Mucosa of stomach (tissue), 1 donor: ENCODE measurements around the gene HSD17B1.
"Not testable (repeated sequence)": the region's sequence is repeated elsewhere in the genome, so short reads cannot be mapped to it uniquely, and the experiment has no call there.

Source experiments
- H3K27me3 ChIP-seq: one replicate; pipeline ENCODE4 v1.7.0; 2013; ENCODE audit warnings: mild to moderate bottlenecking, low read length; ENCODE audit not compliant: control insufficient read depth, insufficient read depth
- H3K36me3 ChIP-seq: one replicate; pipeline ENCODE4 v1.7.0; 2013; ENCODE audit warnings: low read length; ENCODE audit not compliant: control insufficient read depth, insufficient read depth
- H3K4me1 ChIP-seq: one replicate; pipeline ENCODE4 v1.7.0; 2013; ENCODE audit warnings: mild to moderate bottlenecking, low read length; ENCODE audit not compliant: control insufficient read depth, insufficient read depth
- H3K4me3 ChIP-seq: one replicate; pipeline ENCODE4 v1.7.0; 2013; ENCODE audit warnings: low read length
- H3K9ac ChIP-seq: one replicate; pipeline ENCODE4 v1.7.0; 2013; ENCODE audit warnings: mild to moderate bottlenecking, low read length, moderate library complexity
- H3K9me3 ChIP-seq: one replicate; pipeline ENCODE4 v1.7.0; 2013; ENCODE audit warnings: mild to moderate bottlenecking, low read length, moderate library complexity; ENCODE audit not compliant: control insufficient read depth
- donor health status: Pancreatic carcinoma.

The HSD17B1 gene

GRCh38 chr17:42552736-42553135, at the start of gene HSD17B1:
Gene HSD17B1, plus strand, starts transcription at chr17:42552923. Its CDS starts 11 bp downstream, at chr17:42552934.
- H3K27me3 ChIP-seq, H3K36me3 ChIP-seq, H3K9me3 ChIP-seq, H3K4me3 ChIP-seq: not testable (repeated sequence)
- Histone ChIP-seq H3K4me1 (peaks cover 27% of the 10 kb centered on the region), H3K9ac (peak within 1 kb of the TSS; percentile 95)

- Histone ChIP-seq H3K4me3 (no peak overlapping the region), H3K9ac (no peak overlapping the region), H3K36me3 (peaks cover 16% of the 10 kb centered on the region), H3K27me3 (no peaks in the 10 kb centered on the region), H3K9me3 (no peaks in the 10 kb centered on the region), H3K4me1 (no peaks in the 10 kb centered on the region)
These were observed 49.8 kb upstream of the HSD17B1 start for GRCh38 chr17:42502926-42503325.

- Histone ChIP-seq H3K36me3 (peaks cover 23% of the 10 kb centered on the region), H3K27me3 (no peaks in the 10 kb centered on the region), H3K4me3 (no peak overlapping the region), H3K4me1 (peaks cover 16% of the 10 kb centered on the region), H3K9me3 (no peaks in the 10 kb centered on the region), H3K9ac (no peak overlapping the region)
These were observed 45.1 kb upstream of the HSD17B1 start for GRCh38 chr17:42507671-42508070.

- Histone ChIP-seq H3K9ac (no peak overlapping the region), H3K4me1 (peaks cover 25% of the 10 kb centered on the region), H3K27me3 (no peaks in the 10 kb centered on the region), H3K4me3 (no peak overlapping the region), H3K9me3 (no peaks in the 10 kb centered on the region), H3K36me3 (peaks cover 23% of the 10 kb centered on the region)
These were observed 44.1 kb upstream of the HSD17B1 start for GRCh38 chr17:42508426-42509165.

GRCh38 chr17:42509409-42509808, 43.3 kb upstream of the HSD17B1 start:
- Histone ChIP-seq H3K4me1 (peaks cover 31% of the 10 kb centered on the region), H3K9me3 (no peaks in the 10 kb centered on the region), H3K4me3 (no peak overlapping the region), H3K27me3 (no peaks in the 10 kb centered on the region), H3K9ac (no peak overlapping the region), H3K36me3 (peaks cover 16% of the 10 kb centered on the region)

GRCh38 chr17:42509841-42510240, 42.9 kb upstream of the HSD17B1 start:
- H3K9ac ChIP-seq = no peak overlapping the region
- H3K9me3 ChIP-seq = no peaks in the 10 kb centered on the region
- no peak overlapping the region for H3K4me3 ChIP-seq
- peaks cover 16% of the 10 kb centered on the region for H3K36me3 ChIP-seq
- peaks cover 31% of the 10 kb centered on the region for H3K4me1 ChIP-seq
- H3K27me3 ChIP-seq = no peaks in the 10 kb centered on the region

GRCh38 chr17:42512246-42512645, 40.5 kb upstream of the HSD17B1 start:
- peak overlapping the region; percentile 50 for H3K9ac ChIP-seq
- H3K9me3 ChIP-seq = no peaks in the 10 kb centered on the region
- H3K4me1 ChIP-seq = peaks cover 35% of the 10 kb centered on the region
- H3K27me3 ChIP-seq = no peaks in the 10 kb centered on the region
- no peak overlapping the region for H3K4me3 ChIP-seq
- H3K36me3 ChIP-seq = peaks cover 15% of the 10 kb centered on the region

- H3K9ac ChIP-seq = peak overlapping the region; percentile 50
- H3K4me1 ChIP-seq = peaks cover 40% of the 10 kb centered on the region
- H3K27me3 ChIP-seq = no peaks in the 10 kb centered on the region
- H3K4me3 ChIP-seq = no peak overlapping the region
- peaks cover 11% of the 10 kb centered on the region for H3K36me3 ChIP-seq
- no peaks in the 10 kb centered on the region for H3K9me3 ChIP-seq
These were observed 39.9 kb upstream of the HSD17B1 start for GRCh38 chr17:42512733-42513251.

- Histone ChIP-seq H3K4me3 (no peak overlapping the region), H3K4me1 (peaks cover 49% of the 10 kb centered on the region), H3K9ac (no peak overlapping the region), H3K36me3 (peaks cover 7% of the 10 kb centered on the region), H3K27me3 (no peaks in the 10 kb centered on the region), H3K9me3 (no peaks in the 10 kb centered on the region)
These were observed 39.0 kb upstream of the HSD17B1 start for GRCh38 chr17:42513686-42514085.

- no peak overlapping the region for H3K9ac ChIP-seq
- H3K27me3 ChIP-seq = no peaks in the 10 kb centered on the region
- peaks cover 1% of the 10 kb centered on the region for H3K36me3 ChIP-seq
- peaks cover 53% of the 10 kb centered on the region for H3K4me1 ChIP-seq
- no peaks in the 10 kb centered on the region for H3K9me3 ChIP-seq
- H3K4me3 ChIP-seq = no peak overlapping the region
These were observed 38.4 kb upstream of the HSD17B1 start for GRCh38 chr17:42514279-42514678.

- peaks cover 53% of the 10 kb centered on the region for H3K4me1 ChIP-seq
- no peaks in the 10 kb centered on the region for H3K36me3 ChIP-seq
- no peak overlapping the region for H3K9ac ChIP-seq
- H3K9me3 ChIP-seq = no peaks in the 10 kb centered on the region
- H3K4me3 ChIP-seq = no peak overlapping the region
- no peaks in the 10 kb centered on the region for H3K27me3 ChIP-seq
These were observed 37.9 kb upstream of the HSD17B1 start for GRCh38 chr17:42514867-42515266.

GRCh38 chr17:42517516-42517915, 35.2 kb upstream of the HSD17B1 start:
- Histone ChIP-seq H3K4me3 (no peak overlapping the region), H3K36me3 (peaks cover 4% of the 10 kb centered on the region), H3K4me1 (peaks cover 71% of the 10 kb centered on the region), H3K9me3 (no peaks in the 10 kb centered on the region), H3K27me3 (no peaks in the 10 kb centered on the region), H3K9ac (no peak overlapping the region)
